Right lobe of liver (tissue), 4 donors: ENCODE data around the gene FREY1.

Source experiments
- POLR2A ChIP-seq: fragments of 450-650 bp; IDR thresholded peaks from one replicate; pipeline ENCODE4 v1.6.1; 2017; ENCODE audit warnings: antibody characterized with exemption, mild to moderate bottlenecking
- TF ChIP-seq, protein P1 (sequence below), 4 donors: fragments of 200-600 bp in 3 of 4; fragments of 450-650 bp in 1 of 4; IDR thresholded peaks; one replicate each; pipeline versions ENCODE4 v1.5.1 to v1.8.0; 2016 to 2022; ENCODE audit warnings: antibody characterized with exemption in 4 of 4, mild to moderate bottlenecking in 2 of 4
- donor health status: DM: no; HTN: no; CAD: no.
- donor health status: DM: no; HTN: no; CAD: no.
- donor health status: DM: no; HTN: yes; CAD: no.

DNA sequence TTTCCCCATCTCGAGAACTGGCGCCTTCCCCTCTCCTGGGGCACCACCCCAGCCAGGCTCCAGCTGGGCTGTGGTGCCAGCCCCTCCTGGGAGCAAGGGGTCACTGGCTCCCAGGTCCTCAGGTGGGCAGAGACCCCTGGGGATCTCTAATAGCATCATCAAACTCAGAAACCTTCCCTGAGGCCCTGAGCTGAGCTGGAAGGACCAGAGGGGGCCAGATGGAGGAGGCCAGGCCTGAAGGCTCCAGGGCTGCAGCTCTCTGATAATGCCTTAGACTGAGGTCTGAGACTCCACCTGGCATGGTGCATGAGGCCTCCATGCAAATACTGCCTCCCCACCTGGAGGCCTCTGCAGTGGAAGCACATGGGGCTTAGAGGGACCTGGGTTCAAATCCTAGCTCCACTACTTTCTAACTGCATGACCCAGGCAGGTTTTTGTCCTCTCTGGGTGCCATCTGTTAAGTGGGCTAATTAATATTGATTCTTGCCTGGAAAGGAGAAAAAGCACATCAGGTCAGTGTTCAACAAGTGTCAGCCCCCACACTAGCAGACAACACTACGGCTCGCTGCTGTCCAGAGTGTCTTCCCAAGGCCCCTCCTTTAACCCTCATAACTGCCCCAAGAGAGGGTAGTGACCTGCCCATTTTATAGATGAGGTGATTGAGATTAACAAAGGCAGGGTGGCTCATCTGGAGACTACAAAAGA is 20.1 kb downstream of the FREY1 start:
- TF ChIP-seq, protein P1, sequence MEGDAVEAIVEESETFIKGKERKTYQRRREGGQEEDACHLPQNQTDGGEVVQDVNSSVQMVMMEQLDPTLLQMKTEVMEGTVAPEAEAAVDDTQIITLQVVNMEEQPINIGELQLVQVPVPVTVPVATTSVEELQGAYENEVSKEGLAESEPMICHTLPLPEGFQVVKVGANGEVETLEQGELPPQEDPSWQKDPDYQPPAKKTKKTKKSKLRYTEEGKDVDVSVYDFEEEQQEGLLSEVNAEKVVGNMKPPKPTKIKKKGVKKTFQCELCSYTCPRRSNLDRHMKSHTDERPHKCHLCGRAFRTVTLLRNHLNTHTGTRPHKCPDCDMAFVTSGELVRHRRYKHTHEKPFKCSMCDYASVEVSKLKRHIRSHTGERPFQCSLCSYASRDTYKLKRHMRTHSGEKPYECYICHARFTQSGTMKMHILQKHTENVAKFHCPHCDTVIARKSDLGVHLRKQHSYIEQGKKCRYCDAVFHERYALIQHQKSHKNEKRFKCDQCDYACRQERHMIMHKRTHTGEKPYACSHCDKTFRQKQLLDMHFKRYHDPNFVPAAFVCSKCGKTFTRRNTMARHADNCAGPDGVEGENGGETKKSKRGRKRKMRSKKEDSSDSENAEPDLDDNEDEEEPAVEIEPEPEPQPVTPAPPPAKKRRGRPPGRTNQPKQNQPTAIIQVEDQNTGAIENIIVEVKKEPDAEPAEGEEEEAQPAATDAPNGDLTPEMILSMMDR (IDR thresholded peaks at IDR 0.05): no peak
- TF ChIP-seq POLR2A: no peak
